Embryonic facial prominence (tissue), 1 donor: ENCODE results near the gene CDC27.
"Not testable (repeated sequence)": the region's sequence is repeated elsewhere in the genome, so short reads cannot be mapped to it uniquely, and the experiment has no call there.

Experiments used
- DNase-seq: peaks from one replicate; pipeline ENCODE4 v3.0.0-alpha.2; 2016; ENCODE audit errors: extremely low spot score

CDC27 gene

DNA sequence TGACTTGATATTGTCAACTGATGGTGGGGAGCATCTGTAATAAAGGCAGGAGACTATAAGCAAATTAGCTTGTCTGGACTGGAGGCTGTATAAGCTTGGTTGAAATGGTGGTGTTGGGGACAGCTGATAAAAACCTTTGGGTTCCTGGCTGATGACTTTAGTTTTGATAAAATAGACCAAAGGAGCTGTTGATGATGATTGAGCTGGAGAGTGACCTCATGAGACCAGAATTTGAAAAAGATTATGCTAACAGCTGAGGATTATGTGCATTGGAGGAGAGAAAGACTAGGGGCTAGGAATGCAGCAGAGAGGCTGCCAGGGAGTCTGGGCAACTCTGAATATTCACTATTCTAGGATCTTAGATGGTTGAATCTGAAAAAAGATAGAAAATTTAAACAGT, 8.7 kb upstream of the CDC27 start:
- no peak for DNase-seq

- no peak for DNase-seq
These were observed 4.9 kb upstream of the CDC27 start for GRCh38 chr17:47193931-47194511.

DNA sequence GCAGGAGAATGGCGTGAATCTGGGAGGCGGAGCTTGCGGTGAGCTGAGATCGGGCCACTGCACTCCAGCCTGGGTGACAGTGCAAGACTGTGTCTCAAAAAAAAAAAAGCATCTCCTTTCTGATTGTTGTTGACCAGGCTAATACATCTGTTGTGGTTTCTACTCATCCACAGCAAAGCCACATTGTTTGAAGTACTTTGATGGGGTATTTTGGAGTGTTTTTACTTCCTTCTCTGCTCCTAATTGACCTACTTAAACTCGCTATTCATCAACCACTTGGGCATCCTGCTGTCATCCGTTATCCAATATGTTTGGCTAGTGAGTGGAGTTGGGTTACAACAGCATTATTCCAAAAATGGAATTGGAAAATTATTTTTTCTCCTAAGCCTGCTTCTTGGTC, 3.5 kb upstream of the CDC27 start:
- DNase-seq: no peak

GRCh38 chr17:47190770-47191169, 1.7 kb upstream of the CDC27 start:
- DNase-seq: no peak

GRCh38 chr17:47190243-47190642, 1.1 kb upstream of the CDC27 start:
- DNase-seq: no peak

- DNase-seq: no peak
These were observed 690 bp upstream of the CDC27 start for GRCh38 chr17:47189732-47190237.

DNA sequence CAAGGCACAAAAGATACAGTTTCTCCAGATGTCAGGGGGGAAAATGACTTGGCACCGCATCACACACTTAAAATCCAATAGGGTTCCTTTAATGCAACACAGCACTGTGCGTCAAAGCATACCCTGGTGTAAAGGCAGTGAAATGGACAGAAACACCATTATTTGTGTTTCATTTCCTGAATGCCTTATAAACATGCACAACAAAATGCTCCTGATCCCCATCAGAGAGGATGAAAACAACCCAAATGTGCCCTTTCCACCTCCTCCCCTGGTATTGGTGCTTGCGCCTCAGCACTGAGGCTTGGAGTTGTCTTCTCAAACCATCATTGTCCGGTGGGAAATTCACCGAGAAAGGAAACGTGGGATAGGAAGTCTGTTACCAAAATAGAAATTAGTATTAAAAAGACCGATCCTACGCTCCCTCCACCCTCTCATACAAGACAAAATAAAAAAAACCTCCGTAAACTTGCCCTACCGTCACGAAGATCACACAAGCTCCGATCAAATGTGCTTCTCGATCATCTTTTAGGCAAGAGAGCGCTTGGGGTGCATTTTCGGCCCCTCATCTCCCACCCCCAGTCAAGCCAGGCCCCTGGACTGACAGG, 722 bp downstream of the CDC27 start:
- no peak for DNase-seq

- DNase-seq: no peak
These were observed 4.4 kb downstream of the CDC27 start for GRCh38 chr17:47184681-47185080.

- not testable (repeated sequence) for DNase-seq
These were observed 8.1 kb downstream of the CDC27 start for GRCh38 chr17:47180988-47181387.

- DNase-seq: no peak
These were observed 8.8 kb downstream of the CDC27 start for GRCh38 chr17:47180337-47180736.

GRCh38 chr17:47179141-47179540, 10.0 kb downstream of the CDC27 start:
- no peak for DNase-seq

DNA sequence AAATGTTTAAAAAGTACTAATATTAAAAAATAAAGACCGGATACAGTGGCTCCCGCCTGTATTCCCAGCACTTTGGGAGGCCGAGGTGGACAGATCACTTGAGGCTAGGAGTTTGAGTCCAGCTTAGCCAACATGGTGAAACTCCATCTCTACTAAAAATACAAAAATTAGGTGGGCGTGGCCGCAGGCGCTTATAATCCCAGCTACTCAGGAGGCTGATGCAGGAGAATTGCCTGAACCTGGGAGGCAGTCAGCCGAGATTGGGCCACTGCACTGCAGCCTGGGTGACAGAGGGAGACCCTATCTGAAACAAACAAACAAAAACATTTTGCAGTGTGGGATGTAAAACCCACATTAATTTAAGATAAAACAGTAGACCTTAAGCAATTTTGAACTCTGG, 11.8 kb downstream of the CDC27 start:
- no peak for DNase-seq

- DNase-seq: no peak
These were observed 12.7 kb downstream of the CDC27 start for GRCh38 chr17:47176389-47176826.

GRCh38 chr17:47174823-47175222, 14.3 kb downstream of the CDC27 start:
- not testable (repeated sequence) for DNase-seq

DNA sequence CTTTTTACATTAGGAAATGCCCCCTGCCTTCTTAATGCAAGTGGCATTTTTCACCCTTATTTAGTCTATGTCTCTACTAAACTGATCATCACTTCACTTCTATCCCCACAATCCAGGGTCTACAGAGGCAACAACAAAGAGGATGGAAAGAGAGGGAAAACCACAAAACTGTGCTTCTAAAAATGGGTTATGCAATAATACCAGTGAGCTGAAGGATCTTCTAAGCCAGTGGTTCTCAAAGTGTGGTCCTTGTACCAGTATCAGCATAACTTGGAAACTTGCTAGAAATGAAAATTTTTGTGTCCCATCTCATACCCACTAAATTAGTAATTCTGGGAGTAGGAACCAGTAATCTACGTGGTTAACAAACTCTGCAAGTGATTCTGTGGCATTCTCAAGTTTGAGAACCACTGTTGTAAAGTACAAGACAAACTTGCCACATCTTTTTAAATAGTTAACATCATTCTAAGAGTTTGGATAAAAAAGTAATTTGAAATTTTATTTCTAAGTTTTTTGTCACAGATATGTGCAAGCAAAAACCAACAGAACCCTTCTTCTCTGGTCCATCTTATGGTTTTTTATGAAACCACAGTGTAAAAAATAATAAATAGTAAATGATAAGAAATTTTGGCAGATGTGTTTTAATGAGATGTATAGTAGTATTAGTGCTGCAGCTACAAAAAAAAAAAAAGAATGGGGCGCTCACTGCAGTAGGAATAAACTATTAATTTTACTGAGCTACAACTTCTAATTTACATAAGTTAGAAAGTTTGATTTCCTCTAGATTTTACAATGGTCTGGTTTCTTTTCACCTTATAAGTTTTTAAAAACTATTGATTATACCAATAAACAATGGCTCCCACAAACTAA, 16.2 kb downstream of the CDC27 start:
- DNase-seq: no peak

GRCh38 chr17:47170710-47171109, 18.4 kb downstream of the CDC27 start:
- DNase-seq: no peak

- not testable (repeated sequence) for DNase-seq
These were observed 20.2 kb downstream of the CDC27 start for GRCh38 chr17:47168896-47169295.

GRCh38 chr17:47166854-47167253, 22.2 kb downstream of the CDC27 start:
- DNase-seq: not testable (repeated sequence)

GRCh38 chr17:47165137-47165536, 24.0 kb downstream of the CDC27 start:
- no peak for DNase-seq

DNA sequence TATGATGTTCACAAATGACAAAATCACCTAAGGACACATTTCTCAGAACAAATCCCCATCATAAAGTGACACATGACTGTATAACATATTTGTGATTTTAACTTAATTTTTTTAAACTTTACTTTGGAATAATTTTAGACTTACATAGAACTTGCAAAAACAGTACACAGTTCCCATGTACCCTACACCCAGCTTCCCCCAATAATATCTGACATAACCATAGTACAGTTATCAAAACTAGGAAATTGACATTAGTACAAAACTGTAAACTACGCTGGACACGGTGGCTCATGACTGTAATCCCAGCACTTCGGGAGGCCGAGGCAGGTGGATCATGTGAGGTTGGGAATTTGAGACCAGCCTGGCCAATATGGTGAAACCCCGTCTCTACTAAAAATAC, 24.8 kb downstream of the CDC27 start:
- no peak for DNase-seq

DNA sequence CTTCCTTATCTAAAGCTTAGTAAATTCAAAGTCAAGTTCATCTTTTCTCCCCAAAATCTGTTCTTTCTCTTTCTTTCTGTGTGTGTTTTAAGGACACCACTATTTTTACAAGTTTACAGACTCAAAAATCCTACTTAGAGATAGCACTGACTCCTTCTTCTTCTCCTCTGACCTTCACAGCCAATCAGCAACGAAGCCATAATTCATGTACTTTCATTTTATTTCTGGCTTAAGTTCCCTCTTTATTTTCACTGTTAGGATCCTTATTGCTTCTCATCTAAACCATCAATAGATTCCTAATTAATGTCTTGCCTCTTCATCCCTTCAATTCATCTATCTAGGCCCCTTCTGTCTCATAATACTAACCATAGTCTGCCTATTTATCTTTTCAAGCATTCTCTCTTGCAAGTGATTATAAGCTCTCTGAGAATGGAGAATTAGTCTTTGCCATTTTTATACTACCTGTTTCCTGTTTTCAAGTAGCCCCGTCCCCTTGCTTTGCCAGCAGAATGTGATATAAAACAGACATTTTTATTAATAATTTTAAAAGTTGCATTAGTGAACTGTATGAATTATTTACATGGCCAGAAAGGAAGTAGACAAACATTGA, 27.0 kb downstream of the CDC27 start:
- DNase-seq: no peak

GRCh38 chr17:47159315-47159714, 29.8 kb downstream of the CDC27 start:
- no peak for DNase-seq
